B cell (primary cell): ENCODE measurements around the gene CACNG6. TPM values are rescaled to one million over a fixed set of nuclear protein-coding genes. Genes with fewer than 3 reads are reported as not detected.

ENCODE experiments used
- ATAC-seq: fragments of 200-7000 bp; cut with Tn5 transposase; one replicate; pipeline ENCODE4 v1.10.0; 2021; ENCODE audit warnings: low read depth, mild to moderate bottlenecking, moderate number of reproducible peaks, moderate library complexity
- CTCF ChIA-PET: fragments of 350-600 bp; sonication (Branson Sonifier 250); formaldehyde crosslinking; loops from one replicate; lab custom pipeline; 2021; ENCODE audit warnings: antibody characterized with exemption, inconsistent platforms; lab: Charles Lee
- POLR2A ChIA-PET: fragments of 350-600 bp; sonication (Branson Sonifier 250); formaldehyde crosslinking; loops from one replicate; lab custom pipeline; 2021; ENCODE audit warnings: antibody characterized with exemption; lab: Charles Lee
- DNase-seq: peaks from one replicate; pipeline ENCODE4 v3.0.0; 2013
- H2AFZ ChIP-seq: 2 replicates; pipeline ENCODE4 v1.6.1; 2012; ENCODE audit warnings: mild to moderate bottlenecking, low read depth, low read length; ENCODE audit not compliant: insufficient read depth, poor library complexity, severe bottlenecking
- H3K27ac ChIP-seq, 2 donors: 1 replicate in 1 of 2; 2 replicates in 1 of 2; pipeline ENCODE4 v1.5.1; 2012 to 2013; ENCODE audit warnings: low read length in 2 of 2, mild to moderate bottlenecking in 2 of 2, moderate library complexity in 1 of 2
- H3K27me3 ChIP-seq, 4 experiments: fragments of 200-600 bp in 1 of 4; sonication (generic) in 1 of 4; replicated peaks in 1 of 4; 1 replicate in 2 of 4; 2 replicates in 2 of 4; pipeline versions ENCODE4 v1.6.1 to v1.7.0; 2013 to 2016; ENCODE audit warnings: low read length in 3 of 4, mild to moderate bottlenecking in 2 of 4, mixed read lengths in 1 of 4, moderate library complexity in 1 of 4; ENCODE audit not compliant: insufficient read depth in 4 of 4, control insufficient read depth in 3 of 4; ENCODE audit errors: control extremely low read depth in 1 of 4
- H3K36me3 ChIP-seq, 2 experiments: replicated peaks in 1 of 2; 1 replicate in 1 of 2; 2 replicates in 1 of 2; pipeline versions ENCODE4 v1.6.1 to v1.7.1; 2013; ENCODE audit warnings: low read length in 1 of 2; ENCODE audit not compliant: insufficient read depth in 2 of 2, control insufficient read depth in 1 of 2; ENCODE audit errors: control extremely low read depth in 1 of 2, extremely low read depth in 1 of 2
- H3K4me1 ChIP-seq, 2 donors: fragments of 200-600 bp in 1 of 2; sonication (generic) in 1 of 2; 1 replicate in 1 of 2; 2 replicates in 1 of 2; pipeline versions ENCODE4 v1.5.1 to v1.6.1; 2013 to 2017; ENCODE audit warnings: low read length in 2 of 2; ENCODE audit not compliant: control insufficient read depth in 2 of 2, insufficient read depth in 2 of 2
- H3K4me2 ChIP-seq: replicated peaks from 2 replicates; pipeline ENCODE3; 2012; ENCODE audit warnings: mild to moderate bottlenecking, low read depth, low read length; ENCODE audit not compliant: poor library complexity, severe bottlenecking
- H3K4me3 ChIP-seq, 5 experiments: fragments of 200-600 bp in 1 of 5; sonication (generic) in 1 of 5; 1 replicate in 3 of 5; 2 replicates in 2 of 5; pipeline versions ENCODE4 v1.5.1 to v1.7.0; 2011 to 2016; ENCODE audit warnings: low read length in 4 of 5, mild to moderate bottlenecking in 4 of 5, low read depth in 2 of 5, control low read depth in 1 of 5, moderate library complexity in 1 of 5; ENCODE audit not compliant: insufficient read depth in 1 of 5; ENCODE audit errors: control extremely low read depth in 1 of 5, extremely low read depth in 1 of 5
- H3K79me2 ChIP-seq: fragments of 200-600 bp; sonication (generic); one replicate; pipeline ENCODE4 v1.6.0; 2016; ENCODE audit warnings: low read length; ENCODE audit not compliant: control insufficient read depth, insufficient read depth
- H3K9ac ChIP-seq: fragments of 200-600 bp; sonication (generic); 2 replicates; pipeline ENCODE4 v1.6.1; 2017; ENCODE audit warnings: mild to moderate bottlenecking, low read length, moderate library complexity
- H3K9me3 ChIP-seq, 3 donors: one replicate each; pipeline versions ENCODE4 v1.6.1 to v1.7.1; 2013; ENCODE audit warnings: low read length in 2 of 3; ENCODE audit not compliant: control insufficient read depth in 2 of 3, insufficient read depth in 1 of 3; ENCODE audit errors: control extremely low read depth in 1 of 3
- H4K20me1 ChIP-seq: 2 replicates; pipeline ENCODE4 v1.6.0; 2012; ENCODE audit warnings: mild to moderate bottlenecking, low read length; ENCODE audit not compliant: insufficient read depth, control insufficient read depth, poor library complexity, severe bottlenecking
- H3K27ac Mint-ChIP-seq: one replicate; pipeline ENCODE4 v1.8.0; 2021; ENCODE audit warnings: mixed read lengths
- H3K27me3 Mint-ChIP-seq: one replicate; pipeline ENCODE4 v1.8.0; 2021; ENCODE audit warnings: mixed read lengths
- H3K4me1 Mint-ChIP-seq: one replicate; pipeline ENCODE4 v1.8.0; 2021; ENCODE audit warnings: mixed read lengths
- H3K4me3 Mint-ChIP-seq: one replicate; pipeline ENCODE4 v1.8.0; 2021; ENCODE audit warnings: mixed read lengths
- H3K9me3 Mint-ChIP-seq: one replicate; pipeline ENCODE4 v1.8.0; 2022; ENCODE audit warnings: mixed read lengths; ENCODE audit not compliant: insufficient read depth
- EZH2 ChIP-seq: IDR thresholded peaks from 2 replicates; pipeline ENCODE4 v1.6.1; 2012; ENCODE audit warnings: borderline replicate concordance, low read depth, mild to moderate bottlenecking, moderate library complexity, low read length; ENCODE audit not compliant: insufficient read depth, poor library complexity, severe bottlenecking
- WGBS: methylation state at CpG from one replicate; pipeline ENCODE4 v1.1.5; 2013; ENCODE audit warnings: missing lambda C conversion rate; ENCODE audit not compliant: insufficient coverage; 5-methylcytosine and 5-hydroxymethylcytosine counted together
- intact Hi-C: fragments of 100-400 bp; cut with micrococcal nuclease; formaldehyde crosslinking; loops from one replicate; pipeline ENCODE4 v1.10.0; 2022
- polyA plus RNA-seq: library from polyadenylated mRNA; depleted of rRNA; stranded (reverse); fragments of >200 nt; gene quantifications from 2 replicates; pipeline ENCODE4 v1.2.3, GENCODE V29; 2012
- total RNA-seq, 2 donors: library from RNA; stranded (reverse); fragments of 120-200 nt in 1 of 2; gene quantifications; 1 replicate in 1 of 2; 2 replicates in 1 of 2; pipeline versions ENCODE4 v1.2.3 to v1.2.4, GENCODE V29; 2013 to 2022
- TF ChIP-seq, protein P1 (sequence below): fragments of 200-600 bp; IDR thresholded peaks from one replicate; pipeline ENCODE4 v1.8.0; 2022; ENCODE audit warnings: antibody characterized with exemption, mild to moderate bottlenecking

The CACNG6 gene
- total and polyA plus RNA-seq, 2 donors (not counting 1 experiment from before 2014, with no cell fraction given) = not detected

DNA sequence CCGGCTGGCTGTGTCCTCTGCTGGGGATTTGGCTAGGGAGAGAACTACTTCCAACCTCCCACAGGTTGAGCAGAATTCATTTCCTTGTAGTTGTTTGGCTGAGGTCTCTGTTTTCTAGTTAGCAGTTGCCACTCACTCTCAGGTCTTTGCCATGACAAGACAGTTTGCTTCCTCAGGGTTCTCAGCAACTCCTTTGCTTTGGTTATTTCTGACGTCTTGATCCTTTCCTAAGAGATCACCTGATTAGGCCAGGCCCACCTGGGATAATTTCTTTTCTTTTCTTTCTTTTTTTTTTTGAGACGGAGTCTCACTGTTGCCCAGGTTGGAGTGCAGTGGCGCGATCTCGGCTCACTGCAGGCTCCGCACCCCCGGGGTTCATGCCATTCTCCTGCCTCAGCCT, 38.1 kb upstream of the CACNG6 start:
- Mint-ChIP-seq H3K9me3 (no peaks in the 10 kb centered on the region), H3K27me3 (peaks cover 28% of the 10 kb centered on the region), H3K4me1 (no peaks in the 10 kb centered on the region), H3K4me3 (no peak overlapping the region), H3K27ac (no peak overlapping the region)
- no peaks in the 10 kb centered on the region for H4K20me1 ChIP-seq
- no peak for TF ChIP-seq EZH2
- TF ChIP-seq, protein P1, sequence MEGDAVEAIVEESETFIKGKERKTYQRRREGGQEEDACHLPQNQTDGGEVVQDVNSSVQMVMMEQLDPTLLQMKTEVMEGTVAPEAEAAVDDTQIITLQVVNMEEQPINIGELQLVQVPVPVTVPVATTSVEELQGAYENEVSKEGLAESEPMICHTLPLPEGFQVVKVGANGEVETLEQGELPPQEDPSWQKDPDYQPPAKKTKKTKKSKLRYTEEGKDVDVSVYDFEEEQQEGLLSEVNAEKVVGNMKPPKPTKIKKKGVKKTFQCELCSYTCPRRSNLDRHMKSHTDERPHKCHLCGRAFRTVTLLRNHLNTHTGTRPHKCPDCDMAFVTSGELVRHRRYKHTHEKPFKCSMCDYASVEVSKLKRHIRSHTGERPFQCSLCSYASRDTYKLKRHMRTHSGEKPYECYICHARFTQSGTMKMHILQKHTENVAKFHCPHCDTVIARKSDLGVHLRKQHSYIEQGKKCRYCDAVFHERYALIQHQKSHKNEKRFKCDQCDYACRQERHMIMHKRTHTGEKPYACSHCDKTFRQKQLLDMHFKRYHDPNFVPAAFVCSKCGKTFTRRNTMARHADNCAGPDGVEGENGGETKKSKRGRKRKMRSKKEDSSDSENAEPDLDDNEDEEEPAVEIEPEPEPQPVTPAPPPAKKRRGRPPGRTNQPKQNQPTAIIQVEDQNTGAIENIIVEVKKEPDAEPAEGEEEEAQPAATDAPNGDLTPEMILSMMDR = no peak
- H3K27me3 ChIP-seq = peaks cover 0 to 16% (median 5%) of the 10 kb centered on the region in 4 experiments
- peaks cover 0 to 18% (median 2%) of the 10 kb centered on the region in 3 donors for H3K9me3 ChIP-seq
- H3K79me2 ChIP-seq = no peaks in the 10 kb centered on the region
- no peaks in the 10 kb centered on the region for H3K36me3 ChIP-seq
- DNase-seq = no peak
- no peak overlapping the region for H3K9ac ChIP-seq
- intact Hi-C loops = no loop called here
- H2AFZ ChIP-seq = no peak overlapping the region
- no peak overlapping the region for H3K4me3 ChIP-seq
- 75% methylated on average over 2 of the region's 8 CpGs for WGBS
- no peak overlapping the region for H3K4me2 ChIP-seq
- ChIA-PET POLR2A (no interaction called here), CTCF (no interaction called here)
- no peak for ATAC-seq
- no peak overlapping the region for H3K27ac ChIP-seq
- no peaks in the 10 kb centered on the region for H3K4me1 ChIP-seq

DNA sequence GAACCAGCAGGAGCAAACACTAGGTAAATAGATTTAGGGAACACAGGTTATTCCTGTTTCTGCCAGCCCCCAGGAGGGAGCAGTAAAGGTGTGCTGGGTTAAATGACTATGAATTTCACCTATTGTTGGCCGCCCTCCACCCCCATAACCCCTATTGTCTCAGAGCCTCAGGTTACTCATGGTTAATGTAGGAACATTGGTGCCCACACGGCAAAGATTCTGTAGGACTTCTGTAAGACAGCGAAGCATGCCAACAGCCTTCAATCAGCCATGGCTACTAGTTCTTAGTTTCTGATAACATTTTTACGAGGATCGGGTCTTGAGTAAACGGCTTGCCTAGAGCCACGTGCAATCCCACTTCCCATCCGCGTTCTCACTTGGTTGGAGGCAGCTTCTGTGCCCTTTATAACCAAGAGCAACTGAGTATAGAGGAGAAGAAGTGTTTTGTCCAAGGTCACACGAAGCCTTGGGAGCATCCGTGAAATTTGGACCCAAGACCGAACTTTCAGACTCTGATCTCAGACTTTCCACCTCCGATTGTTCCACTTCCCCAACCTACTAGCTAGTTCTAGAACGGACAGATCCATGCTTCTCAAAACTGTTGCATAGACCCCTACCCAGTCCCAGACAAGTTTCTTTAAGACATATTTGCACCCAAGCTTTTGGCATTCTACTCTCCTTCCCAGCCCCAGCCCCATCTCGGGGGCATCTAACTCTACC, 33.8 kb upstream of the CACNG6 start:
- ChIA-PET CTCF (no interaction called here), POLR2A (no interaction called here)
- Histone ChIP-seq H3K4me2 (no peak overlapping the region), H3K4me3 (no peak overlapping the region), H2AFZ (no peak overlapping the region), H3K36me3 (no peaks in the 10 kb centered on the region), H3K4me1 (peaks cover 0 to 3% of the 10 kb centered on the region in 2 donors), H3K79me2 (no peaks in the 10 kb centered on the region), H3K27ac (no peak overlapping the region), H3K9me3 (peaks cover 0 to 23% (median 2%) of the 10 kb centered on the region in 3 donors), H3K9ac (no peak overlapping the region), H4K20me1 (no peaks in the 10 kb centered on the region), H3K27me3 (peaks cover 0 to 49% (median 21%) of the 10 kb centered on the region in 4 experiments)
- WGBS = 9% methylated on average over 13 of the region's 15 CpGs
- Mint-ChIP-seq H3K27me3 (peaks cover 50% of the 10 kb centered on the region), H3K9me3 (no peaks in the 10 kb centered on the region), H3K4me1 (no peaks in the 10 kb centered on the region), H3K4me3 (no peak overlapping the region), H3K27ac (no peak overlapping the region)
- no peak for ATAC-seq
- no peak for DNase-seq
- intact Hi-C loops = no loop called here
- TF ChIP-seq, protein P1 = no peak
- TF ChIP-seq EZH2 = no peak
